ENCODE results near the gene TNIK. TPM values are rescaled to one million over a fixed set of nuclear protein-coding genes. Genes with fewer than 3 reads are reported as not detected.

The TNIK gene
- polyA plus RNA-seq, 1 of the 3 experiments (the other 2 are of a cell fraction) = 19.4 TPM

- H3K9me3 ChIP-seq = no peaks in the 10 kb centered on the region
- H3K9ac ChIP-seq = no peak overlapping the region
- peaks cover 39% of the 10 kb centered on the region for H3F3A ChIP-seq (replicated peaks; ENCODE audit: insufficient read depth)
- no peaks in the 10 kb centered on the region; the same call in 1 of the 2 replicates for H3K79me2 ChIP-seq (ENCODE audit: insufficient read depth)
- no peak overlapping the region for H3K27ac ChIP-seq (ENCODE audit: low read depth in 2 of 2, low read length in 1 of 2)
- peak; percentile 35; the same call in 1 of the 2 replicates for TF ChIP-seq CTCF (IDR thresholded peaks at IDR 0.05)
- TF ChIP-seq NRF1 (IDR thresholded peaks at IDR 0.05; ENCODE audit: low read depth, low read length) = no peak
- ChIA-PET POLR2A (no interaction called here), CTCF (interaction anchor here (0.7 to 1.8 kb wide), 3 partner anchors 8 to 371 kb away, joined by 3 to 6 read pairs (median 4); no protein-coding TSS in a partner anchor)
- no peaks in the 10 kb centered on the region for H3K27me3 ChIP-seq (ENCODE audit: insufficient read depth)
- no peak overlapping the region for H3K4me3 ChIP-seq (ENCODE audit: low read depth in 2 of 2, low read length in 1 of 2)
- H3K4me2 ChIP-seq = no peak overlapping the region
- no peaks in the 10 kb centered on the region for H4K20me1 ChIP-seq (ENCODE audit: insufficient read depth)
- 89% methylated on average over 1 of the region's 1 CpG for WGBS (ENCODE audit: low lambda C conversion rate)
- H3K9me2 ChIP-seq = no peaks in the 10 kb centered on the region
- no peak overlapping the region for H2AFZ ChIP-seq (ENCODE audit: low read depth)
- H3K36me3 ChIP-seq (replicated peaks in 1 of 2; ENCODE audit: control insufficient read depth in 1 of 2, insufficient read depth in 2 of 2, low read length in 1 of 2) = peaks cover 0 to 5% of the 10 kb centered on the region in 2 experiments
- H3K4me1 ChIP-seq (ENCODE audit: control insufficient read depth in 1 of 2, insufficient read depth in 2 of 2, low read depth in 1 of 2, low read length in 1 of 2) = peaks cover 12 to 22% of the 10 kb centered on the region in 2 experiments
- no peak for DNase-seq
Measured at GRCh38 chr3:171195686-171196085, 264.5 kb downstream of the TNIK start.

- peak; percentile 3 for DNase-seq
- Histone ChIP-seq H3K9me2 (no peaks in the 10 kb centered on the region), H3K4me3 (ENCODE audit: low read depth in 2 of 2, low read length in 1 of 2) (no peak overlapping the region), H3F3A (replicated peaks; ENCODE audit: insufficient read depth) (peaks cover 39% of the 10 kb centered on the region), H3K9me3 (no peaks in the 10 kb centered on the region), H3K4me2 (no peak overlapping the region), H3K4me1 (ENCODE audit: control insufficient read depth in 1 of 2, insufficient read depth in 2 of 2, low read depth in 1 of 2, low read length in 1 of 2) (peaks cover 12 to 15% of the 10 kb centered on the region in 2 experiments), H3K79me2 (ENCODE audit: insufficient read depth) (no peaks in the 10 kb centered on the region; the same call in 1 of the 2 replicates), H3K36me3 (replicated peaks in 1 of 2; ENCODE audit: control insufficient read depth in 1 of 2, insufficient read depth in 2 of 2, low read length in 1 of 2) (peaks cover 0 to 5% of the 10 kb centered on the region in 2 experiments), H3K27ac (ENCODE audit: low read depth in 2 of 2, low read length in 1 of 2) (peak overlapping the region; percentile 22 to 95; a peak in 2 of 4 replicates), H3K27me3 (ENCODE audit: insufficient read depth) (no peaks in the 10 kb centered on the region), H3K9ac (no peak overlapping the region), H2AFZ (ENCODE audit: low read depth) (no peak overlapping the region), H4K20me1 (ENCODE audit: insufficient read depth) (no peaks in the 10 kb centered on the region)
- POLR2A ChIA-PET = interaction anchor here (0.6 kb wide), 1 partner anchor 1027 kb away, joined by 4 read pairs; no protein-coding TSS in a partner anchor
- no peak for TF ChIP-seq RXRA (IDR thresholded peaks at IDR 0.05; ENCODE audit: borderline replicate concordance, low read depth)
- no peak for TF ChIP-seq FOSL2 (IDR thresholded peaks at IDR 0.05; ENCODE audit: borderline replicate concordance, low read depth)
- TF ChIP-seq EP300 (IDR thresholded peaks at IDR 0.05; ENCODE audit: borderline replicate concordance in 1 of 2, low read depth in 1 of 2, low read length in 1 of 2) = peak in 1 of 2 experiments; percentile 25; a peak in 1 of 4 replicates
- no peak for TF ChIP-seq RFX5 (IDR thresholded peaks at IDR 0.05; ENCODE audit: low read length)
- no peak for TF ChIP-seq RCOR1 (IDR thresholded peaks at IDR 0.05; ENCODE audit: low read length)
- TF ChIP-seq TCF12 (IDR thresholded peaks at IDR 0.05) = peak; percentile 35; the same call in 1 of the 2 replicates
- no peak for TF ChIP-seq NFIC (IDR thresholded peaks at IDR 0.05; ENCODE audit: borderline replicate concordance)
- TF ChIP-seq YY1 (IDR thresholded peaks at IDR 0.05; ENCODE audit: low read depth) = no peak
- 59% methylated on average over 1 of the region's 1 CpG for WGBS (ENCODE audit: low lambda C conversion rate)
- CTCF ChIA-PET = interaction anchor here (1.8 kb wide), 1 partner anchor 372 kb away, joined by 6 read pairs; no protein-coding TSS in a partner anchor
Measured at GRCh38 chr3:171194965-171195364, 265.2 kb downstream of the TNIK start.
